Activated naive CD8-positive, alpha-beta T cell treated with anti-CD3 and anti-CD28 coated beads, Interleukin-2, amount 50 U/mL, for 16 hours (primary cell): ENCODE results near the gene TMEM184B.
A peak's percentile ranks its signal among the peaks of the same experiment; 100 is the strongest.
"Not testable (repeated sequence)": the region's sequence is repeated elsewhere in the genome, so short reads cannot be mapped to it uniquely, and the experiment has no call there.

ENCODE experiments used
- DNase-seq: peaks from one replicate; pipeline ENCODE4 v3.0.0-alpha.2; 2020; ENCODE audit warnings: low read depth, low spot score

The TMEM184B gene

GRCh38 chr22:38181453-38182200 is 91.2 kb downstream of the TMEM184B start, which contains the start of gene PLA2G6:
TSS of gene PLA2G6 (minus strand) at chr22:38181830. CDS start at chr22:38169426, 12,404 bp downstream.
- DNase-seq: peak; percentile 95

- no peak for DNase-seq
Observed at GRCh38 chr22:38180841-38181452, 91.9 kb downstream of the TMEM184B start.

- not testable (repeated sequence) for DNase-seq
Observed at GRCh38 chr22:38178605-38178937, 94.2 kb downstream of the TMEM184B start.

DNA sequence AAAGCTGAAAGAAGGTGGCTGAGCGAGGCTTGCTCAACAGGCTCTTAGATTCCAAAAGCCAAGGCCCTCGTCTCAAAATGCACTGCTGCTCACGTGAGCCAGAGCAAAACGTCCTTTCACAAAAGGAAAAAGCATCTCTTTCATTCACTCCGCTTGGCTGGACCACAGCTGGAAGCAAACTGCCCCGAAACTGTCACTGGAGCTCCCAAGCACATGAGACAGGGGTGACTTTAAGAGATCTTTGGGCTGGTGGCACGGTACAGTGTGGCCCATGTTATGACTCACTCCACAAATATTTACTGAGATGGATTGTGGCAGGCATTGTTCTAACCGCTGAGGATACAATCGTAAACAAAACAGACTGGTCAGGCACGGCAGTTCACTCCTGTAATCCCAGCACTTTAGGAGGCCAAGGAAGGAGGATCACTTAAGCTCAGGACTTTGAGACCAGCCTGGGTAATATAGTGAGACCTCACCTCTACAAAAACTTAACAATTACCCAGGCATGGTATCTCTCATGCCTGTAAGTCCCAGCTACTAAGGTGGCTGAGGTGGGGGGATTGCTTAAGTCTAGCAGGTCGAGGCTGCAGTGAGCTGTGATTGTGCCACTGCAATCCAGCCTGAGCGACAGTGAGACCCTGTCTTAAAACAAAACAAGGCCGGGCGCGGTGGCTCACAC is 94.7 kb downstream of the TMEM184B start:
- no peak for DNase-seq

DNA sequence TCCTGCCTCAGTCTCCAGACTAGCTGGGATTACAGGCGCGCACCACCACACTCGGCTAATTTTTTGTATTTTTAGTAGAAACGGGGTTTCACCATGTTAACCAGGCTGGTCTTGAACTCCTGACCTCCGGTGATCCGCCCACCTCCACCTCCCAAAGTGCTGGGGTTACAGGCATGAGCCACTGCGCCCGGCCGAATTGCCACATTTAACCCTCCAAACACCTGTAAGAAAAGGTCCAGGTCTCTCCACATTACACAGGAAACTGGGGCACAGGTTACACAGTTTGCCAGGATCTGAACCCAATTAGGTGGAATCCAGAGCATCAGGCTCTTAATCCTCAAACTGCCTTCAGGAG is 95.3 kb downstream of the TMEM184B start:
- DNase-seq: not testable (repeated sequence)

- DNase-seq: no peak
Observed at GRCh38 chr22:38177044-38177443, 95.8 kb downstream of the TMEM184B start.

GRCh38 chr22:38176170-38176741 is 96.6 kb downstream of the TMEM184B start:
- DNase-seq: no peak

DNA sequence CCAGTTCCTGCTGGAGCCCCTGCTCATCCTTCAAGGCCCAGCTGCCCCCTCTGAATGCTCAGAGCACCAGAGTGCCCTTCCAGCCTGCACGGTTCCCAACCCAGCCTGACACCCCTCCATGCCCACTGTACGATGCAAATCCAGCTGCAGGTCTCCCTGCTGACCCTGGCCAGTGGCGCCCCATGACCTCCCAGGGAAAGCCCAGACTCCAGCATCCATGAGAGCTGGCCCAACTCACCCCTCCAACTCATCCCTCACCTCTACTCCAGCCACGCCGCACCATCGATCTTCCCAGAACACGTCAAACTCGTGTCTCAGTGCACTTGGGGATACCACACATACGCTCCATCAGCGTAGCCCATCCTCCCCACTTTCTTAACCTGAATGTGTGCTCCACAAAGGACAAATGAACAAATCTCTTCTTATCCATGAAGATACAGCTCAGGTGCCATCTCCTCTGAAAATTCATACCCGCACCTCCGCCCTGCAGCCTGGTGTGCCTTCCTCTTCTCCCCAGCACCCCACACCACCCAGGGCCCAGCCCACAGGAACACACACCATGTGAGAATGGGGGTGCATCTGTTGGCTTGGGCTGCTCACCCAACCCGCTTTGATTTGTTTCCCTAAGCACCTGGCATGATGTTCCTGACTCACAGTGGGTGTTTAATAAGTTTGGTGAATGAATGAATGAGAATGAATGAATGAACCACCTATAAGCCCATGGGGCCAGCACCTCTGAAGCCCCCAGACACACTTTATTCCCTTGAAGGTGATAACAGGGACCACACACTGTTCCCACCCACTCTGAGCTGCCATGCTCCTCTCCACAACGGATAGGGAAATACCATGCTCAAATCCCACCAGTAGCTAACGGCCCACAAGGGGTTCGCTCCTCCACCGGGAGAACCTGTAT is 97.3 kb downstream of the TMEM184B start:
- DNase-seq: no peak

GRCh38 chr22:38174626-38175025 is 98.2 kb downstream of the TMEM184B start:
- no peak for DNase-seq

GRCh38 chr22:38173641-38173906 is 99.2 kb downstream of the TMEM184B start:
- DNase-seq: no peak

GRCh38 chr22:38172832-38173640 is 99.8 kb downstream of the TMEM184B start:
- DNase-seq: no peak

GRCh38 chr22:38171927-38172831 is 100.6 kb downstream of the TMEM184B start:
- DNase-seq: no peak

GRCh38 chr22:38170469-38170868 is 102.3 kb downstream of the TMEM184B start:
- no peak for DNase-seq
